H9 (cell line): Measurements from ENCODE around the gene CAMTA2. TPM values are rescaled to one million over a fixed set of nuclear protein-coding genes. Genes with fewer than 3 reads are reported as not detected.

Source experiments
- DNase-seq: peaks from one replicate; pipeline ENCODE4 v3.0.0-alpha.2; 2017
- H2AFZ ChIP-seq: one replicate; pipeline ENCODE4 v1.6.1; 2013; ENCODE audit warnings: mild to moderate bottlenecking, low read length, control low read depth, moderate library complexity
- H2AK5ac ChIP-seq: 2 replicates; pipeline ENCODE4 v1.6.1; 2013; ENCODE audit warnings: low read length, control low read depth, mixed read lengths; ENCODE audit not compliant: insufficient read length
- H2BK120ac ChIP-seq: one replicate; pipeline ENCODE4 v1.6.1; 2013; ENCODE audit warnings: low read depth, mild to moderate bottlenecking, low read length, control low read depth, inconsistent platforms; ENCODE audit not compliant: poor library complexity, severe bottlenecking
- H2BK12ac ChIP-seq: 2 replicates; pipeline ENCODE4 v1.6.1; 2013; ENCODE audit warnings: low read length, control low read depth, mixed read lengths, low read depth; ENCODE audit not compliant: insufficient read length
- H2BK15ac ChIP-seq: 2 replicates; pipeline ENCODE4 v1.6.1; 2013; ENCODE audit warnings: low read depth, low read length, control low read depth
- H2BK20ac ChIP-seq: one replicate; pipeline ENCODE4 v1.6.1; 2013; ENCODE audit warnings: low read depth, mild to moderate bottlenecking, low read length, control low read depth, inconsistent platforms; ENCODE audit not compliant: poor library complexity, severe bottlenecking
- H2BK5ac ChIP-seq: 2 replicates; pipeline ENCODE4 v1.6.1; 2013; ENCODE audit warnings: low read length, control low read depth, mixed read lengths; ENCODE audit not compliant: insufficient read length
- H3K14ac ChIP-seq: 2 replicates; pipeline ENCODE4 v1.6.1; 2013; ENCODE audit warnings: low read length, control low read depth; ENCODE audit not compliant: insufficient read depth
- H3K18ac ChIP-seq: 2 replicates; pipeline ENCODE4 v1.6.1; 2013; ENCODE audit warnings: low read depth, mild to moderate bottlenecking, mixed read lengths, low read length, control low read depth; ENCODE audit not compliant: insufficient read length
- H3K23ac ChIP-seq: 2 replicates; pipeline ENCODE4 v1.6.1; 2013; ENCODE audit warnings: low read length, control low read depth, mixed read lengths, low read depth; ENCODE audit not compliant: insufficient read length
- H3K23me2 ChIP-seq: 2 replicates; pipeline ENCODE4 v1.6.1; 2013; ENCODE audit warnings: low read depth, mild to moderate bottlenecking, mixed read lengths, low read length, control low read depth; ENCODE audit not compliant: insufficient read length, poor library complexity, severe bottlenecking
- H3K27ac ChIP-seq: 2 replicates; pipeline ENCODE4 v1.5.1; 2013; ENCODE audit warnings: low read length, control low read depth, mixed read lengths, low read depth; ENCODE audit not compliant: insufficient read length
- H3K27me3 ChIP-seq: 2 replicates; pipeline ENCODE4 v1.6.1; 2013; ENCODE audit warnings: low read length, control low read depth, inconsistent platforms; ENCODE audit not compliant: insufficient read depth
- H3K4ac ChIP-seq: 2 replicates; pipeline ENCODE4 v1.6.1; 2013; ENCODE audit warnings: low read depth, mild to moderate bottlenecking, control low read depth, inconsistent platforms, low read length, moderate library complexity
- H3K4me1 ChIP-seq: 2 replicates; pipeline ENCODE4 v1.6.1; 2013; ENCODE audit warnings: low read length, control low read depth, inconsistent platforms; ENCODE audit not compliant: insufficient read depth
- H3K4me2 ChIP-seq: 2 replicates; pipeline ENCODE4 v1.6.1; 2013; ENCODE audit warnings: low read length, control low read depth, mixed read lengths; ENCODE audit not compliant: insufficient read length, insufficient read depth
- H3K56ac ChIP-seq: 2 replicates; pipeline ENCODE4 v1.6.1; 2013; ENCODE audit warnings: low read depth, mild to moderate bottlenecking, mixed read lengths, low read length, control low read depth; ENCODE audit not compliant: insufficient read length
- H3K79me1 ChIP-seq: 2 replicates; pipeline ENCODE4 v1.6.1; 2013; ENCODE audit warnings: low read depth, mild to moderate bottlenecking, moderate library complexity, low read length, control low read depth, inconsistent platforms; ENCODE audit not compliant: insufficient read depth, poor library complexity, severe bottlenecking
- H3K79me2 ChIP-seq: 2 replicates; pipeline ENCODE4 v1.6.1; 2013; ENCODE audit warnings: low read length, control low read depth, inconsistent platforms; ENCODE audit not compliant: insufficient read depth
- H3K9ac ChIP-seq: 2 replicates; pipeline ENCODE4 v1.6.1; 2013; ENCODE audit warnings: low read length, control low read depth, mixed read lengths; ENCODE audit not compliant: insufficient read length; ENCODE audit errors: extremely low read depth
- H3K9me3 ChIP-seq: one replicate; pipeline ENCODE4 v1.6.1; 2013; ENCODE audit warnings: low read depth, low read length, inconsistent platforms; ENCODE audit not compliant: control insufficient read depth
- H3T11ph ChIP-seq: one replicate; pipeline ENCODE4 v1.6.1; 2013; ENCODE audit warnings: mild to moderate bottlenecking, low read length, control low read depth, inconsistent platforms
- H4K20me1 ChIP-seq: one replicate; pipeline ENCODE4 v1.6.1; 2013; ENCODE audit not compliant: control insufficient read depth, insufficient read length, insufficient read depth
- H4K5ac ChIP-seq: 2 replicates; pipeline ENCODE4 v1.6.1; 2013; ENCODE audit warnings: low read depth, mild to moderate bottlenecking, mixed read lengths, low read length, control low read depth; ENCODE audit not compliant: insufficient read length
- H4K8ac ChIP-seq: replicated peaks from 2 replicates; pipeline ENCODE4 v1.6.1; 2013; ENCODE audit warnings: low read length, control low read depth, mixed read lengths, low read depth; ENCODE audit not compliant: insufficient read length
- H4K91ac ChIP-seq: 2 replicates; pipeline ENCODE4 v1.6.1; 2013; ENCODE audit warnings: low read depth, mild to moderate bottlenecking, moderate library complexity, mixed read lengths, low read length, control low read depth; ENCODE audit not compliant: insufficient read length
- H3K27ac Mint-ChIP-seq, 3 experiments: 2 replicates in 2 of 3; 3 replicates in 1 of 3; pipeline ENCODE4 v1.8.0; 2020 to 2021; ENCODE audit warnings: mixed read lengths in 3 of 3, mild to moderate bottlenecking in 1 of 3, moderate library complexity in 1 of 3
- H3K27me3 Mint-ChIP-seq: 2 replicates; pipeline ENCODE4 v1.8.0; 2021; ENCODE audit warnings: low read depth, mild to moderate bottlenecking, moderate library complexity, mixed read lengths
- H3K36me3 Mint-ChIP-seq, 3 experiments: 2 replicates in 2 of 3; 3 replicates in 1 of 3; pipeline ENCODE4 v1.8.0; 2020 to 2021; ENCODE audit warnings: low read depth in 3 of 3, mixed read lengths in 3 of 3; ENCODE audit not compliant: insufficient read depth in 1 of 3
- H3K4me1 Mint-ChIP-seq, 2 experiments: 2 replicates each; pipeline ENCODE4 v1.8.0; 2020; ENCODE audit warnings: mixed read lengths in 2 of 2
- H3K4me3 Mint-ChIP-seq, 2 experiments: 2 replicates in 1 of 2; 3 replicates in 1 of 2; pipeline ENCODE4 v1.8.0; 2020 to 2021; ENCODE audit warnings: mild to moderate bottlenecking in 2 of 2, mixed read lengths in 2 of 2, moderate library complexity in 1 of 2
- H3K9me3 Mint-ChIP-seq, 2 experiments: 2 replicates in 1 of 2; 3 replicates in 1 of 2; pipeline ENCODE4 v1.8.0; 2020; ENCODE audit warnings: mild to moderate bottlenecking in 2 of 2, mixed read lengths in 2 of 2, moderate library complexity in 1 of 2
- CTCF ChIP-seq: fragments of 200-600 bp; sonication (generic); conservative IDR thresholded peaks from 3 replicates; pipeline ENCODE4 v1.8.0; 2021; ENCODE audit warnings: antibody characterized with exemption, mild to moderate bottlenecking
- WGBS: extraction: QIAGEN DNeasy Blood & Tissue Kit; methylation state at CpG from one replicate; pipeline ENCODE4 v1.1.7; 2013; ENCODE audit warnings: missing lambda C conversion rate, low lambda C conversion rate, mixed read lengths; ENCODE audit not compliant: insufficient read length; ENCODE audit errors: extremely low coverage; 5-methylcytosine and 5-hydroxymethylcytosine counted together
- total RNA-seq: library from RNA; stranded (reverse); gene quantifications from 2 replicates; pipeline ENCODE4 v1.2.1, GENCODE V29; 2021

Gene CAMTA2
- total RNA-seq, 1 experiment from 2014 or later: 15.6 TPM

- Histone ChIP-seq H3K27me3 (no peaks in the 10 kb centered on the region), H2BK12ac (no peak overlapping the region), H3K79me1 (peaks cover 4% of the 10 kb centered on the region), H3K4ac (no peak overlapping the region), H3K4me2 (no peak overlapping the region), H4K20me1 (no peaks in the 10 kb centered on the region), H3K4me1 (no peaks in the 10 kb centered on the region), H3K9me3 (no peaks in the 10 kb centered on the region), H3T11ph (no peak overlapping the region), H2AFZ (no peak overlapping the region), H2AK5ac (no peak overlapping the region), H2BK120ac (no peak overlapping the region), H4K91ac (no peak overlapping the region), H2BK5ac (no peak overlapping the region), H3K23me2 (peaks cover 19% of the 10 kb centered on the region), H3K14ac (no peak overlapping the region), H2BK20ac (no peak overlapping the region), H4K5ac (no peak overlapping the region), H3K18ac (no peak overlapping the region), H3K79me2 (peaks cover 15% of the 10 kb centered on the region; the same call in 1 of the 2 replicates), H3K27ac (peak overlapping the region; percentile 5), H3K23ac (no peak overlapping the region), H4K8ac (no peak overlapping the region), H3K56ac (no peak overlapping the region), H3K9ac (no peak overlapping the region), H2BK15ac (no peak overlapping the region)
- peaks cover 0 to 2% of the 10 kb centered on the region in 2 experiments; a peak in 2 of 5 replicates for H3K9me3 Mint-ChIP-seq
- peak; percentile 44 for DNase-seq
- H3K27ac Mint-ChIP-seq: peak overlapping the region; percentile 83 to 92 (median 91); a peak in 5 of 7 replicates
- H3K27me3 Mint-ChIP-seq: peaks cover 6% of the 10 kb centered on the region
- H3K4me1 Mint-ChIP-seq: peaks cover 28 to 33% of the 10 kb centered on the region in 2 experiments
- H3K4me3 Mint-ChIP-seq: peak overlapping the region; percentile 7 to 16; a peak in 3 of 5 replicates
- peaks cover 32 to 67% (median 53%) of the 10 kb centered on the region in 3 experiments for H3K36me3 Mint-ChIP-seq
- no CpG with 5 or more reads among the region's 8 CpGs for WGBS
- TF ChIP-seq CTCF: no peak
Observed at GRCh38 chr17:4944554-4945175, 42.8 kb downstream of the CAMTA2 start.
